H1 (cell line): ENCODE results near the gene ACOT7. TPM values are rescaled to one million over a fixed set of nuclear protein-coding genes. Genes with fewer than 3 reads are reported as not detected.

Experiments used
- BACH1 ChIP-seq: IDR thresholded peaks from 2 replicates; pipeline ENCODE4 v1.6.1; 2012; ENCODE audit warnings: low read length, improper control_type of control experiment
- BRCA1 ChIP-seq: IDR thresholded peaks from 2 replicates; pipeline ENCODE4 v1.6.1; 2012; ENCODE audit warnings: low read depth, low read length, improper control_type of control experiment
- EGR1 ChIP-seq: IDR thresholded peaks from 2 replicates; pipeline ENCODE4 v1.6.1; 2011; ENCODE audit warnings: low read depth, low read length, borderline replicate concordance
- EP300 ChIP-seq, 2 experiments: IDR thresholded peaks; 1 replicate in 1 of 2; 2 replicates in 1 of 2; pipeline ENCODE4 v1.6.1; 2011 to 2012; ENCODE audit warnings: low read depth in 2 of 2, low read length in 2 of 2, mild to moderate bottlenecking in 2 of 2, borderline replicate concordance in 1 of 2, inconsistent platforms in 1 of 2, moderate library complexity in 1 of 2
- KDM4A ChIP-seq: IDR thresholded peaks from one replicate; pipeline ENCODE4 v1.7.1; 2012; ENCODE audit warnings: low read depth, mild to moderate bottlenecking, moderate library complexity, low read length, inconsistent platforms; ENCODE audit not compliant: severe bottlenecking
- RAD21 ChIP-seq, 2 experiments: IDR thresholded peaks in 1 of 2; conservative IDR thresholded peaks in 1 of 2; 2 replicates each; pipeline ENCODE4 v1.6.1; 2011; ENCODE audit warnings: low read depth in 2 of 2, low read length in 2 of 2, improper control_type of control experiment in 1 of 2, inconsistent platforms in 1 of 2, mild to moderate bottlenecking in 1 of 2, moderate library complexity in 1 of 2
- RNF2 ChIP-seq: fragments of 200-900, 300-1000 bp; sonication (generic); IDR thresholded peaks from 2 replicates; pipeline ENCODE4 v1.7.1; 2016; ENCODE audit warnings: borderline replicate concordance, low read depth, mild to moderate bottlenecking, antibody characterized with exemption, low read length; ENCODE audit not compliant: poor library complexity, severe bottlenecking; ENCODE audit errors: missing control alignments
- RXRA ChIP-seq: IDR thresholded peaks from 2 replicates; pipeline ENCODE4 v1.6.1; 2011; ENCODE audit warnings: low read depth, mild to moderate bottlenecking, low read length, moderate library complexity; ENCODE audit not compliant: insufficient read depth
- SP4 ChIP-seq: IDR thresholded peaks from 2 replicates; pipeline ENCODE4 v1.6.1; 2012; ENCODE audit warnings: low read length, inconsistent platforms
- TAF1 ChIP-seq: IDR thresholded peaks from 2 replicates; pipeline ENCODE4 v1.6.1; 2011; ENCODE audit warnings: mild to moderate bottlenecking, low read depth, low read length
- YY1 ChIP-seq: IDR thresholded peaks from 2 replicates; pipeline ENCODE4 v1.6.1; 2011; ENCODE audit warnings: low read depth, mild to moderate bottlenecking, low read length
- polyA plus RNA-seq, 7 experiments: library from polyadenylated mRNA; depleted of rRNA in 3 of 7; stranded (reverse) in 5 of 7; unstranded in 2 of 7; fragments of >200 nt in 5 of 7; fragments of 200-250 nt in 2 of 7; gene quantifications; 1 replicate in 5 of 7; 2 replicates in 1 of 7; 4 replicates in 1 of 7; pipeline versions ENCODE4 v1.2.1 to v1.2.3, GENCODE V29; 2011 to 2013; ENCODE audit warnings: missing spikeins in 2 of 7, mixed read lengths in 2 of 7
- total RNA-seq: library from RNA; stranded (reverse); fragmentation: NEBNext Ultra II Directional; extraction: Animal tissue kit (Norgen Biotek cat#: 25700); gene quantifications from 2 replicates; pipeline ENCODE4 v1.2.1, GENCODE V29; 2021

The ACOT7 gene
- total and polyA plus RNA-seq, 2 of the 8 experiments (the other 6 are each of a cell fraction or from before 2014, with no cell fraction given), result 151 to 214 TPM

DNA sequence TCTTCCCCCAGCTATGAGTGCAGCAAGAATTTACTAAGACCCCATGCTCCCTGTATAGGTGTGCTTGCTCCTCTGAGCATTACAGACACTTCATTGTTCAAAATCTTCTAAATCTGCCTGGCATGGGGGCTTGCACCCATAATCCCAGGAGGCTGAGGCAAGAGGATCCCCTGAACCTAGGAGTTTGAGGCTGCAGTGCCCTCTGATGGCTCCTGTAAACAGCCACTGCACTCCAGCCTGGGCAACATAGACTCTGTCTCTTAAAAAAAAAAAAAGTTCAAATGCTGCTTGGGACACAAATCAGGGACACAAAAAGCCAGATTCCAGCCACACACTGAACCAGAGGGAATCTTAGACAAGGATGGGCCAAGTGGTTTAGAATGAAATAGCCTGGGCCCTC lies 3.4 kb upstream of the ACOT7 start (continued):
- TF ChIP-seq TAF1, result no peak
- TF ChIP-seq BACH1, result no peak
- TF ChIP-seq RAD21 (IDR thresholded peaks at IDR 0.05 in 1 of 2, conservative IDR thresholded peaks at IDR 0.05 in 1 of 2; ENCODE audit: low read depth in 2 of 2, low read length in 2 of 2), result peak; percentile 39 to 49; a peak in 3 of 4 replicates
- TF ChIP-seq SP4, result no peak
- no peak for TF ChIP-seq KDM4A
- TF ChIP-seq YY1, result no peak
- no peak for TF ChIP-seq BRCA1
- no peak for TF ChIP-seq EP300 (IDR thresholded peaks at IDR 0.05; ENCODE audit: borderline replicate concordance in 1 of 2, low read depth in 2 of 2, low read length in 2 of 2)
- no peak for TF ChIP-seq RNF2
- no peak for TF ChIP-seq EGR1
- no peak for TF ChIP-seq RXRA
